ENCODE results near the gene WSB1.

Gene WSB1

GRCh38 chr17:27357236-27357635, 63.3 kb downstream of the WSB1 start:
- DNase-seq (ENCODE audit: low read depth): no peak

GRCh38 chr17:27360507-27360906, 66.6 kb downstream of the WSB1 start:
- DNase-seq (ENCODE audit: low read depth): no peak

- DNase-seq (ENCODE audit: low read depth): no peak
Observed at GRCh38 chr17:27361695-27362094, 67.8 kb downstream of the WSB1 start.

GRCh38 chr17:27362503-27362902, 68.6 kb downstream of the WSB1 start:
- no peak for DNase-seq (ENCODE audit: low read depth)

- DNase-seq (ENCODE audit: low read depth): no peak
Observed at GRCh38 chr17:27362909-27363308, 69.0 kb downstream of the WSB1 start.

GRCh38 chr17:27363326-27363725, 69.4 kb downstream of the WSB1 start:
- DNase-seq (ENCODE audit: low read depth): no peak
